GM23338 (cell line): ENCODE measurements around the gene PAGE2B. TPM values are rescaled to one million over a fixed set of nuclear protein-coding genes. Genes with fewer than 3 reads are reported as not detected.

Experiments
- ATAC-seq: fragments of 200-7000 bp; cut with Tn5 transposase; 3 replicates; pipeline ENCODE4 v1.9.1; 2020
- DNase-seq: peaks from one replicate; pipeline ENCODE4 v3.0.0-alpha.2; 2015; ENCODE audit warnings: low spot score
- H2AFZ ChIP-seq: fragments of 200-600 bp; sonication (generic); 2 replicates; pipeline ENCODE4 v1.8.0; 2016; ENCODE audit warnings: antibody characterized with exemption, mild to moderate bottlenecking, moderate library complexity
- H3F3A ChIP-seq: fragments of 200-600 bp; sonication (generic); replicated peaks from 2 replicates; pipeline ENCODE4 v1.8.0; 2017; ENCODE audit warnings: antibody characterized with exemption, mixed run types, low read depth
- H3K27ac ChIP-seq: fragments of 200-600 bp; sonication (generic); 2 replicates; pipeline ENCODE4 v1.6.1; 2016; ENCODE audit warnings: low read depth
- H3K27me3 ChIP-seq: fragments of 200-600 bp; sonication (generic); 2 replicates; pipeline ENCODE4 v1.8.0; 2016; ENCODE audit warnings: mild to moderate bottlenecking, mixed run types, moderate library complexity; ENCODE audit not compliant: insufficient read depth
- H3K36me3 ChIP-seq: fragments of 200-600 bp; sonication (generic); 2 replicates; pipeline ENCODE4 v1.8.0; 2016; ENCODE audit warnings: mild to moderate bottlenecking; ENCODE audit not compliant: insufficient read depth
- H3K4me1 ChIP-seq: fragments of 200-600 bp; sonication (generic); 2 replicates; pipeline ENCODE4 v1.8.0; 2016; ENCODE audit warnings: mild to moderate bottlenecking, moderate library complexity; ENCODE audit not compliant: insufficient read depth
- H3K4me2 ChIP-seq: fragments of 200-600 bp; sonication (generic); 2 replicates; pipeline ENCODE4 v1.7.1; 2017; ENCODE audit warnings: mixed run types
- H3K4me3 ChIP-seq: fragments of 200-600 bp; sonication (generic); 2 replicates; pipeline ENCODE4 v1.6.1; 2016; ENCODE audit warnings: mixed run types
- H3K79me2 ChIP-seq: fragments of 200-600 bp; sonication (generic); replicated peaks from 2 replicates; pipeline ENCODE4 v1.8.0; 2017; ENCODE audit warnings: mild to moderate bottlenecking; ENCODE audit not compliant: insufficient read depth
- H3K9me2 ChIP-seq: fragments of 200-600 bp; sonication (generic); 2 replicates; pipeline ENCODE4 v1.8.0; 2017; ENCODE audit not compliant: insufficient read depth
- H4K20me1 ChIP-seq: fragments of 200-600 bp; sonication (generic); replicated peaks from 2 replicates; pipeline ENCODE4 v1.8.0; 2017; ENCODE audit warnings: mild to moderate bottlenecking; ENCODE audit not compliant: insufficient read depth
- H3K27ac Mint-ChIP-seq: 2 replicates; pipeline ENCODE4 v1.8.0; 2020; ENCODE audit warnings: inconsistent platforms, mild to moderate bottlenecking, moderate library complexity, mixed read lengths
- H3K27me3 Mint-ChIP-seq: 3 replicates; pipeline ENCODE4 v1.8.0; 2022; ENCODE audit warnings: low read depth, mild to moderate bottlenecking, moderate library complexity, mixed read lengths, inconsistent platforms; ENCODE audit not compliant: insufficient read depth, poor library complexity
- H3K36me3 Mint-ChIP-seq: 3 replicates; pipeline ENCODE4 v1.8.0; 2021; ENCODE audit warnings: low read depth, mild to moderate bottlenecking, inconsistent platforms, moderate library complexity, mixed read lengths
- H3K4me1 Mint-ChIP-seq: 3 replicates; pipeline ENCODE4 v1.8.0; 2020; ENCODE audit warnings: mild to moderate bottlenecking, inconsistent platforms, mixed read lengths
- H3K4me3 Mint-ChIP-seq: 3 replicates; pipeline ENCODE4 v1.8.0; 2021; ENCODE audit warnings: moderate library complexity, mild to moderate bottlenecking, inconsistent platforms, mixed read lengths
- H3K9me3 Mint-ChIP-seq: 3 replicates; pipeline ENCODE4 v1.8.0; 2020; ENCODE audit warnings: moderate library complexity, mild to moderate bottlenecking, inconsistent platforms, mixed read lengths
- CREB1 ChIP-seq: fragments of 250-450 bp; sonication (Bioruptor Pico); IDR thresholded peaks from 2 replicates; pipeline ENCODE4 v1.5.0; 2020; ENCODE audit warnings: low read depth, mild to moderate bottlenecking, moderate library complexity
- EZH2 ChIP-seq: fragments of 200-600 bp; sonication (generic); IDR thresholded peaks from one replicate; pipeline ENCODE4 v1.8.0; 2017; ENCODE audit warnings: antibody characterized with exemption, mild to moderate bottlenecking, low read depth; ENCODE audit not compliant: unreplicated experiment
- EZH2phosphoT487 ChIP-seq: fragments of 200-600 bp; sonication (generic); IDR thresholded peaks from one replicate; pipeline ENCODE4 v1.8.1; 2018; ENCODE audit warnings: antibody characterized with exemption; ENCODE audit not compliant: unreplicated experiment
- JUNB ChIP-seq: IDR thresholded peaks from one replicate; pipeline ENCODE4 v1.6.1; 2016; ENCODE audit warnings: antibody characterized with exemption; ENCODE audit not compliant: unreplicated experiment
- NANOG ChIP-seq: IDR thresholded peaks from 2 replicates; pipeline ENCODE4 v1.6.1; 2016; ENCODE audit warnings: antibody characterized with exemption, borderline replicate concordance
- POLR2AphosphoS5 ChIP-seq: IDR thresholded peaks from 2 replicates; pipeline ENCODE4 v1.6.1; 2016; ENCODE audit warnings: antibody characterized with exemption, low read depth
- STAT1 ChIP-seq: IDR thresholded peaks from one replicate; pipeline ENCODE4 v1.6.1; 2016; ENCODE audit warnings: antibody characterized with exemption; ENCODE audit not compliant: unreplicated experiment
- ZNF114 ChIP-seq: fragments of 250-450 bp; sonication (Bioruptor Pico); IDR thresholded peaks from 2 replicates; pipeline ENCODE4 v1.5.0; 2020; ENCODE audit warnings: mild to moderate bottlenecking, moderate library complexity
- ZNF331 ChIP-seq: fragments of 250-450 bp; sonication (Bioruptor Pico); IDR thresholded peaks from 2 replicates; pipeline ENCODE4 v1.5.0; 2020; ENCODE audit warnings: low read depth, mild to moderate bottlenecking, moderate library complexity
- polyA plus RNA-seq: library from polyadenylated mRNA; unstranded; fragments of >200 nt; fragmentation: Nextera tagmentation; extraction: Ambion mirVana; gene quantifications from 2 replicates; pipeline ENCODE4 v1.2.1, GENCODE V29; 2016
- total RNA-seq: library from RNA; depleted of rRNA; stranded (reverse); fragments of >200 nt; shearing (Covaris generic); gene quantifications from 2 replicates; pipeline ENCODE4 v1.2.3, GENCODE V29; 2014
- TF ChIP-seq, protein P1 (sequence below): IDR thresholded peaks from one replicate; pipeline ENCODE4 v1.6.1; 2018; ENCODE audit warnings: antibody characterized with exemption; ENCODE audit not compliant: unreplicated experiment
- TF ChIP-seq, protein P2 (sequence below), 2 experiments: fragments of 200-600 bp in 1 of 2; sonication (generic) in 1 of 2; conservative IDR thresholded peaks; 2 replicates each; pipeline versions ENCODE4 v1.5.1 to v1.6.1; 2016 to 2017; ENCODE audit warnings: antibody characterized with exemption in 2 of 2, low read depth in 2 of 2, mild to moderate bottlenecking in 2 of 2, moderate library complexity in 1 of 2
- TF ChIP-seq, protein P3 (sequence below): IDR thresholded peaks from 2 replicates; pipeline ENCODE4 v1.6.1; 2016; ENCODE audit warnings: antibody characterized with exemption
- TF ChIP-seq, protein P4 (sequence below): fragments of 250-450 bp; sonication (Bioruptor Pico); IDR thresholded peaks from 2 replicates; pipeline ENCODE4 v1.5.0; 2020; ENCODE audit warnings: mild to moderate bottlenecking, moderate library complexity

Gene PAGE2B
- total and polyA plus RNA-seq, 2 experiments from 2014 or later: not detected

DNA sequence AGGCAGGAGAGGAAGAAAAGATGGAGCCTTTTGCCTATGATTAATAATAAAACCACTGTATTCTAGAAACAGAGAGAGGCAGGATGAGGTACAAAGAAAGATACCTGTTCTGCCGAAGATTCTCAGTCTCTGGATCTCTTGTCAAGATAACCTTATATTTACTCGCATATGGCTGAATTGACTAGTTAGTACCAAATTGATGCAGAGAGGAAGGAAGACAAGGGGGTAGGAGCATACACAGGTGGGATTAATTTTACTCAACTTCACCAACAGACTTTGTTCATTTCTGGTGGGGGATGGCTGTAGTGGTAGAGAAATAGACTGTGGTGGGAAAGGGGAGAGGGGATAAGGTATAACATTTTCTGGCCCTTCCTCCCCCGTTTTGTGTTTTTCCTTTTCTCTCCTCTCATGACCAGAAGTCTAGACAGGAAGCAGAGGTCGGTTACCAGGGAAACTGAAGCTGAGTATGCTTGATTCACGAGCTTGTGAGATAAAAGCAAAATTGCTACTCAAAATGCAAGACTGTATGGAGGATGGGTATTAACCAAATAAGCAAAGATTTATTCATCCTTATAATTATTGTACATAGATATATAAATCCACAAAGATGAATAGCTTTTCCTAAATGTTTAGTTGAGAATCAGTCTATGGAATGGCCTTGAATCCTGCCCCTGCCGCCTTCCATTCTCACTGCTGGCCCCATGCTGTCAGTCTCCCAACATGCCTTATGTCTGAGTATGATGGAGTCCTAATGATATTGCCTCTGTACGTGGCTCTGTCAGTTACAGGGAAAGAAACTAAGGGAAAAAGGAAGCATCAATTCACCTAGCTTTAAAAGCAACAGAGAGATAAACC is 17.8 kb upstream of the PAGE2B start:
- no peak for ATAC-seq

More for the DNA sequence above, 17.8 kb upstream of the PAGE2B start:
- Histone ChIP-seq H3K36me3 (no peaks in the 10 kb centered on the region), H3K9me2 (no peaks in the 10 kb centered on the region), H3K4me1 (no peaks in the 10 kb centered on the region), H2AFZ (no peak overlapping the region), H3K27ac (no peak overlapping the region), H3K27me3 (no peaks in the 10 kb centered on the region), H3K79me2 (no peaks in the 10 kb centered on the region), H4K20me1 (no peaks in the 10 kb centered on the region), H3K4me3 (no peak overlapping the region), H3F3A (no peaks in the 10 kb centered on the region), H3K4me2 (no peak overlapping the region)
- TF ChIP-seq NANOG: no peak
- no peak for TF ChIP-seq ZNF114 (CRISPR knock-in tag)
- no peak for TF ChIP-seq CREB1 (CRISPR knock-in tag)
- TF ChIP-seq EZH2phosphoT487: no peak
- TF ChIP-seq EZH2: no peak
- TF ChIP-seq POLR2AphosphoS5: no peak
- TF ChIP-seq STAT1: no peak
- TF ChIP-seq, protein P1, sequence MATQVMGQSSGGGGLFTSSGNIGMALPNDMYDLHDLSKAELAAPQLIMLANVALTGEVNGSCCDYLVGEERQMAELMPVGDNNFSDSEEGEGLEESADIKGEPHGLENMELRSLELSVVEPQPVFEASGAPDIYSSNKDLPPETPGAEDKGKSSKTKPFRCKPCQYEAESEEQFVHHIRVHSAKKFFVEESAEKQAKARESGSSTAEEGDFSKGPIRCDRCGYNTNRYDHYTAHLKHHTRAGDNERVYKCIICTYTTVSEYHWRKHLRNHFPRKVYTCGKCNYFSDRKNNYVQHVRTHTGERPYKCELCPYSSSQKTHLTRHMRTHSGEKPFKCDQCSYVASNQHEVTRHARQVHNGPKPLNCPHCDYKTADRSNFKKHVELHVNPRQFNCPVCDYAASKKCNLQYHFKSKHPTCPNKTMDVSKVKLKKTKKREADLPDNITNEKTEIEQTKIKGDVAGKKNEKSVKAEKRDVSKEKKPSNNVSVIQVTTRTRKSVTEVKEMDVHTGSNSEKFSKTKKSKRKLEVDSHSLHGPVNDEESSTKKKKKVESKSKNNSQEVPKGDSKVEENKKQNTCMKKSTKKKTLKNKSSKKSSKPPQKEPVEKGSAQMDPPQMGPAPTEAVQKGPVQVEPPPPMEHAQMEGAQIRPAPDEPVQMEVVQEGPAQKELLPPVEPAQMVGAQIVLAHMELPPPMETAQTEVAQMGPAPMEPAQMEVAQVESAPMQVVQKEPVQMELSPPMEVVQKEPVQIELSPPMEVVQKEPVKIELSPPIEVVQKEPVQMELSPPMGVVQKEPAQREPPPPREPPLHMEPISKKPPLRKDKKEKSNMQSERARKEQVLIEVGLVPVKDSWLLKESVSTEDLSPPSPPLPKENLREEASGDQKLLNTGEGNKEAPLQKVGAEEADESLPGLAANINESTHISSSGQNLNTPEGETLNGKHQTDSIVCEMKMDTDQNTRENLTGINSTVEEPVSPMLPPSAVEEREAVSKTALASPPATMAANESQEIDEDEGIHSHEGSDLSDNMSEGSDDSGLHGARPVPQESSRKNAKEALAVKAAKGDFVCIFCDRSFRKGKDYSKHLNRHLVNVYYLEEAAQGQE: no peak
- TF ChIP-seq, protein P2, sequence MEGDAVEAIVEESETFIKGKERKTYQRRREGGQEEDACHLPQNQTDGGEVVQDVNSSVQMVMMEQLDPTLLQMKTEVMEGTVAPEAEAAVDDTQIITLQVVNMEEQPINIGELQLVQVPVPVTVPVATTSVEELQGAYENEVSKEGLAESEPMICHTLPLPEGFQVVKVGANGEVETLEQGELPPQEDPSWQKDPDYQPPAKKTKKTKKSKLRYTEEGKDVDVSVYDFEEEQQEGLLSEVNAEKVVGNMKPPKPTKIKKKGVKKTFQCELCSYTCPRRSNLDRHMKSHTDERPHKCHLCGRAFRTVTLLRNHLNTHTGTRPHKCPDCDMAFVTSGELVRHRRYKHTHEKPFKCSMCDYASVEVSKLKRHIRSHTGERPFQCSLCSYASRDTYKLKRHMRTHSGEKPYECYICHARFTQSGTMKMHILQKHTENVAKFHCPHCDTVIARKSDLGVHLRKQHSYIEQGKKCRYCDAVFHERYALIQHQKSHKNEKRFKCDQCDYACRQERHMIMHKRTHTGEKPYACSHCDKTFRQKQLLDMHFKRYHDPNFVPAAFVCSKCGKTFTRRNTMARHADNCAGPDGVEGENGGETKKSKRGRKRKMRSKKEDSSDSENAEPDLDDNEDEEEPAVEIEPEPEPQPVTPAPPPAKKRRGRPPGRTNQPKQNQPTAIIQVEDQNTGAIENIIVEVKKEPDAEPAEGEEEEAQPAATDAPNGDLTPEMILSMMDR (conservative IDR thresholded peaks at IDR 0.05; ENCODE audit: low read depth in 2 of 2): no peak
- no peak for TF ChIP-seq JUNB
- TF ChIP-seq, protein P3, sequence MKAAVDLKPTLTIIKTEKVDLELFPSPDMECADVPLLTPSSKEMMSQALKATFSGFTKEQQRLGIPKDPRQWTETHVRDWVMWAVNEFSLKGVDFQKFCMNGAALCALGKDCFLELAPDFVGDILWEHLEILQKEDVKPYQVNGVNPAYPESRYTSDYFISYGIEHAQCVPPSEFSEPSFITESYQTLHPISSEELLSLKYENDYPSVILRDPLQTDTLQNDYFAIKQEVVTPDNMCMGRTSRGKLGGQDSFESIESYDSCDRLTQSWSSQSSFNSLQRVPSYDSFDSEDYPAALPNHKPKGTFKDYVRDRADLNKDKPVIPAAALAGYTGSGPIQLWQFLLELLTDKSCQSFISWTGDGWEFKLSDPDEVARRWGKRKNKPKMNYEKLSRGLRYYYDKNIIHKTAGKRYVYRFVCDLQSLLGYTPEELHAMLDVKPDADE: no peak
- TF ChIP-seq, protein P4, sequence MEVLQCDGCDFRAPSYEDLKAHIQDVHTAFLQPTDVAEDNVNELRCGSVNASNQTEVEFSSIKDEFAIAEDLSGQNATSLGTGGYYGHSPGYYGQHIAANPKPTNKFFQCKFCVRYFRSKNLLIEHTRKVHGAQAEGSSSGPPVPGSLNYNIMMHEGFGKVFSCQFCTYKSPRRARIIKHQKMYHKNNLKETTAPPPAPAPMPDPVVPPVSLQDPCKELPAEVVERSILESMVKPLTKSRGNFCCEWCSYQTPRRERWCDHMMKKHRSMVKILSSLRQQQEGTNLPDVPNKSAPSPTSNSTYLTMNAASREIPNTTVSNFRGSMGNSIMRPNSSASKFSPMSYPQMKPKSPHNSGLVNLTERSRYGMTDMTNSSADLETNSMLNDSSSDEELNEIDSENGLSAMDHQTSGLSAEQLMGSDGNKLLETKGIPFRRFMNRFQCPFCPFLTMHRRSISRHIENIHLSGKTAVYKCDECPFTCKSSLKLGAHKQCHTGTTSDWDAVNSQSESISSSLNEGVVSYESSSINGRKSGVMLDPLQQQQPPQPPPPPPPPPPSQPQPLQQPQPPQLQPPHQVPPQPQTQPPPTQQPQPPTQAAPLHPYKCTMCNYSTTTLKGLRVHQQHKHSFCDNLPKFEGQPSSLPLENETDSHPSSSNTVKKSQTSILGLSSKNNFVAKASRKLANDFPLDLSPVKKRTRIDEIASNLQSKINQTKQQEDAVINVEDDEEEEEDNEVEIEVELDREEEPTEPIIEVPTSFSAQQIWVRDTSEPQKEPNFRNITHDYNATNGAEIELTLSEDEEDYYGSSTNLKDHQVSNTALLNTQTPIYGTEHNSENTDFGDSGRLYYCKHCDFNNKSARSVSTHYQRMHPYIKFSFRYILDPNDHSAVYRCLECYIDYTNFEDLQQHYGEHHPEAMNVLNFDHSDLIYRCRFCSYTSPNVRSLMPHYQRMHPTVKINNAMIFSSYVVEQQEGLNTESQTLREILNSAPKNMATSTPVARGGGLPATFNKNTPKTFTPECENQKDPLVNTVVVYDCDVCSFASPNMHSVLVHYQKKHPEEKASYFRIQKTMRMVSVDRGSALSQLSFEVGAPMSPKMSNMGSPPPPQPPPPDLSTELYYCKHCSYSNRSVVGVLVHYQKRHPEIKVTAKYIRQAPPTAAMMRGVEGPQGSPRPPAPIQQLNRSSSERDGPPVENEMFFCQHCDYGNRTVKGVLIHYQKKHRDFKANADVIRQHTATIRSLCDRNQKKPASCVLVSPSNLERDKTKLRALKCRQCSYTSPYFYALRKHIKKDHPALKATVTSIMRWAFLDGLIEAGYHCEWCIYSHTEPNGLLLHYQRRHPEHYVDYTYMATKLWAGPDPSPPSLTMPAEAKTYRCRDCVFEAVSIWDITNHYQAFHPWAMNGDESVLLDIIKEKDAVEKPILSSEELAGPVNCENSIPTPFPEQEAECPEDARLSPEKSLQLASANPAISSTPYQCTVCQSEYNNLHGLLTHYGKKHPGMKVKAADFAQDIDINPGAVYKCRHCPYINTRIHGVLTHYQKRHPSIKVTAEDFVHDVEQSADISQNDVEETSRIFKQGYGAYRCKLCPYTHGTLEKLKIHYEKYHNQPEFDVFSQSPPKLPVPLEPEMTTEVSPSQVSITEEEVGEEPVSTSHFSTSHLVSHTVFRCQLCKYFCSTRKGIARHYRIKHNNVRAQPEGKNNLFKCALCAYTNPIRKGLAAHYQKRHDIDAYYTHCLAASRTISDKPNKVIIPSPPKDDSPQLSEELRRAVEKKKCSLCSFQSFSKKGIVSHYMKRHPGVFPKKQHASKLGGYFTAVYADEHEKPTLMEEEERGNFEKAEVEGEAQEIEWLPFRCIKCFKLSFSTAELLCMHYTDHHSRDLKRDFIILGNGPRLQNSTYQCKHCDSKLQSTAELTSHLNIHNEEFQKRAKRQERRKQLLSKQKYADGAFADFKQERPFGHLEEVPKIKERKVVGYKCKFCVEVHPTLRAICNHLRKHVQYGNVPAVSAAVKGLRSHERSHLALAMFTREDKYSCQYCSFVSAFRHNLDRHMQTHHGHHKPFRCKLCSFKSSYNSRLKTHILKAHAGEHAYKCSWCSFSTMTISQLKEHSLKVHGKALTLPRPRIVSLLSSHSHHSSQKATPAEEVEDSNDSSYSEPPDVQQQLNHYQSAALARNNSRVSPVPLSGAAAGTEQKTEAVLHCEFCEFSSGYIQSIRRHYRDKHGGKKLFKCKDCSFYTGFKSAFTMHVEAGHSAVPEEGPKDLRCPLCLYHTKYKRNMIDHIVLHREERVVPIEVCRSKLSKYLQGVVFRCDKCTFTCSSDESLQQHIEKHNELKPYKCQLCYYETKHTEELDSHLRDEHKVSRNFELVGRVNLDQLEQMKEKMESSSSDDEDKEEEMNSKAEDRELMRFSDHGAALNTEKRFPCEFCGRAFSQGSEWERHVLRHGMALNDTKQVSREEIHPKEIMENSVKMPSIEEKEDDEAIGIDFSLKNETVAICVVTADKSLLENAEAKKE (CRISPR knock-in tag): no peak
- no peak for TF ChIP-seq ZNF331 (CRISPR knock-in tag)
- Mint-ChIP-seq H3K4me1 (no peaks in the 10 kb centered on the region), H3K27ac (no peak overlapping the region), H3K4me3 (no peak overlapping the region), H3K36me3 (no peaks in the 10 kb centered on the region), H3K9me3 (peaks cover 13% of the 10 kb centered on the region), H3K27me3 (no peaks in the 10 kb centered on the region)
- no peak for DNase-seq
